Stimulated activated CD4-positive, alpha-beta T cell treated with anti-CD3 and anti-CD28 coated beads, Interleukin-1b, Interleukin-23, amount 100 ng/mL, for 48 hours (primary cell): Measurements from ENCODE around the gene HUS1.
"Not testable (repeated sequence)": the region's sequence is repeated elsewhere in the genome, so short reads cannot be mapped to it uniquely, and the experiment has no call there.

Source experiments
- DNase-seq: peaks from one replicate; pipeline ENCODE4 v3.0.0-alpha.2; 2020

Gene HUS1

DNA sequence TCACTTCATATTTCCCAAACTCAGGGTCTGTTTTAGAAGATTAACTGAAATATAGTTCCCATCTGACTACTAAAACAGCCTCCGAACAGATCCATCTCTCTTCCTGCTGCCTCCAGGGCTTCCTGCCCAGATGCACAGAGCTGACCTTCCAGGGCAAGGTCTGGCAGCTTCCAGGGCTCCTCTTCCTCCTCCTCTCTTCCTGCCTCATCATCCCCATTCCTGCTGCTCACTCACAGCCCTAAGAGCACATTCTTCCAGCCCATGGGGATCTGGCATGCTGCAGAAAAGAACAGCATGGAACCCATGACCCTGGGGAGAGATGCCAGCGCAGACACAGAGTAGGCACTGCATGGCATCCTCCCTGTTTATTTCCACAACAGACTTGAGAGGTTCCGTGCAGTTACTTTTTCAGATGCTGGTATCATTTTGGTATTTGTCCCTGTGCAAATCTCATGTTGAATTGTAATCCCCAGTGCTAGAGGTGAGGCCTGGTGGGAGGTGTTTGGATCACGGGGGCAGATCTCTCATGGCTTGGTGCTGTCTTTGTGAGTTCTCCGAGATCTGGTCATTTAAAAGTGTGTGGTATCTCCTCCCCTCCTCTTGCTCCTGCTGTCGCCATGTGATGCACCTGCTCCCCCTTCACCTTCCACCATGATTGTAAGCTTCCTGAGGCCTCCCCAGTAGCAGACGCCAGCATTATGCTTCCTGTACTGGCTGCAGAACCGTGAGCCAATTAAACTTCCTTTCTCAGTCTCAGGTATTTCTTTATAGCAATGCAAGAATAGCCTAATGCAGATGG is 35.5 kb downstream of the HUS1 start:
- DNase-seq = no peak

DNA sequence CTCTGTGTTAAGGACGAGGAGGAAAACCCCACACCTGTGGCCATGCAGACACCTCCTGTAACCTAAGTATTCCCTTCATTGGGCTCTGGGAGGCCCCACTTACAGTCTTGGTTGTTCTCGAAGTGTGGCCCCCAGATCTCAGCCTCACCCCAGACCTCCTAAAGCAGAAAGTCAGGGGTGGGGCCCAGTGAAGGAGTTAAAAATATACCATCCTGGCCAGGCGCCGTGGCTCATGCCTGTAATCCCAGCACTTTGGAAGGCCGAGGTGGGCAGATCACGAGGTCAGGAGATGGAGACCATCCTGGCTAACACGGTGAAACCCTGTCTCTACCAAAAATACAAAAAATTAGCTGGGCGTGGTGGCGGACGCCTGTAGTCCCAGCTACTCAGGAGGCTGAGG is 36.8 kb downstream of the HUS1 start:
- DNase-seq = not testable (repeated sequence)

DNA sequence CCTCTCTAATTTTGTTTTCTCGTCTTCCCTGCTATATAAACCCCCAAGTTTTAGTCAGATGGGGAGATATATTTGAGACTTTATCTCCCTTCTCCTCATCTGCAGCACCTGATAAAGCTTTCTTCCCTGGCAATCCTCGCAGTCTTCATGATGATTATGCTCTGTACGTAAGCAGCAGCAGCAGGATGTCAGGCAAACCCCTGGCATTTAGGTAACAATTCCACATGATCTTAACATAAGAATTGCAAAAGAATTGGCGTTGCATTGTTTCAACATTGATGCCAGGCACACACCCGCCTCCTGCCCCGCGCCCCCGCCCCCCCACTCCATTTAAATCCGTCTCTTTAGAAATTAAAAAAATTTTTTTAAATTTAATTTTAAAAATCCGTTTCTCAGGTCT is 37.3 kb downstream of the HUS1 start:
- no peak for DNase-seq

DNA sequence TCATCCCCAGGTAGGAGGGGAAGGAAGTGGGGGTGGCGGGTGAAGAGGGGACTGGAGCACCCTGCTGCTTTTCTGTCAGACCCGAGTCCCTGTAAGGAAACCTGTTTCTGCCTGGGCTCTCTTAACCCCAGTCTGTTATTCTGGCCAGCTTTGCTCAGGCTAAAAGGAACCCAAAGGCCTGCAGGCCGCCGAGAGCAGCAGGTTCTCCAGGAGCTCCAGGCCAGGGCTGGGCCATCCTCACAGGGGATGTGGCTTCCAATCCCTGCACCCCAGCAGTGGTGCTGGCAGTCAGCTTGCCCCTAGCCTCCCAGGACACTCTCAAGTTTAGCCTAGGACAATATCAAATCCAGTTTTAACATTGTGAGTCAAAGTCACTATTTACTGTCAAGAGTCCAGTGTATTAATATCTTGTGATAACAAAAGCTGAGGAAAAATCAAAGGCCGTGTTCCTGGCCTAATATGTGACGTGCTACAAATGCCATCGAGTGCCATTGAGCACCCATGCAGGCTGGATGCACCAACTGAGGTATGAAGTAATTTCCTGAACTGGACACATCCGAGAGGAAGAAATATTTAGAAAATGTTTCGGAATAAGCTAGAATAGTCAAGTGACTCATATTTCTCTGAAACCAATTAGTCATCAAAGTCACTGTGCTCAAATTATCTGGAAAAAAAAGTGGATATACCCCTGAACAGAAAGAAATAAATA is 38.1 kb downstream of the HUS1 start:
- DNase-seq = no peak

DNA sequence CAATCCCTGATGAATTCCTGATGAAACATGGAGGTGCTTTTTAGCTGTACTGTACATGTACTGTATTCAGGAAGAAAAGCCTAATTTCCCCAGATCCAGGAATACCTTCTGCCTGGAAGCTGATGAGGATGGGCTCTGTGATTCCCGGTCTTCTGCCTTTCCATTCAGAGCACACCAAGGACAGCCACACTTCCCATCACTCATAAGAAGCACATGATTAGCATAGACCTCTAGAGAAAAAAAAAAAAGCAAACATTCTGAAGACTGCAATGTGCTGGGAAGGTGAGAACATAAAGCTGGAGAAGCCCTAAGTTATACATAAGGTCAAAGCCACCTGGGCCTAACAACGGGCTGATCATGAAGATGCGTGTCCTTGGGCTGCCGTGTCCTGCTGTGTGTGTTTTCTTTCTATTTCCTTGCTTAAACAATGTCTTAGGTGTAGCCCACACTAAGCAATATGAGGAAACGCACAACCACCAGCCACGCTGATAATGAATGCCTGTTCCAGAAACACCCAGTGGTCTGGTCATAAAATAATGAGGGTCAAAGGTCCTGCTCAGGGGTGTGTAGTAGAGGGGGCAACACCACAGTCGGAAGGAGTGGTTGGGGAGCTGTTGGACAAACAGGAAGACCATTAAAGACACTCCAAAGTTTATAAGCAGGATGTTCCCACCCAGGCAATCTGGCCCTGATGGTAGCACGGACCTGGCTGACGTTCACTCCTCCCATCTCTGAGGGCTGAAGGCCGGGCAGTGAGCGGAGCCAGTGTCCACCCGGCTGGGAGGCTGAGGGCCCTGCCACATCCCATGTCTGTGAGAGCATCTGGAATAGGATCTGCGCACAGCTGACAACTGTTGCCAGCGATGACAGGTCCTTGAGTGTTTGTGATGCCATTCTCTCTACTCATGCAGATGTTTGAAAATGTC is 39.1 kb downstream of the HUS1 start:
- DNase-seq = no peak

DNA sequence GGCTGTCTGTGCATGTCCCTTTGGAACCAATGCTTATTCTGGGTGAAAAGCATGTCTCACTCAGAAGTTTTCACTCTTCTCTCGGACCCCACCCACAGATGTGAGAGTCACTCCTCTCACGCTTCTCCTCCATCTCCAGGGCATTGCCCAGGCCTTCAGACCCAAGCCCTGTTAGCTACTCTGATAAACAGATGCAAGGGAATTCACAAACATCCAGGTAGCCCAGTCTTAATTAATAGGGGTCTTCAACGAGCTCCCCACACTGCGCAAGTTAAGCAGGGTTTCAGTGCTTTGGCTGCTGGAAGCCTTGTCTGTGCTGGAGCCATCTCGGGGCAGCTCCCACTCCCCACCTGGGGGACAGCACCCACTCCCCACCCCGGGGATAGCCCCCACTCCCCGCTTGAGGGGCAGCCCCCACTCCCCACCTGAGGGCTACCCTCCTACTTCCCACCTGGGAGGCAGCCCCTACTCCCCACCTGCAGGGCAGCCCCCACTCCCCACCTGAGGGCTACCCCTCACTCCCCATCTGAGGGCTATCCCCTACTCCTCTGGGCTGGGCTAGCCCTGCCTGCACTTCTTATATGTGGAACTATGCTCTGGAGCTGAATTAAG is 39.9 kb downstream of the HUS1 start:
- no peak for DNase-seq

DNA sequence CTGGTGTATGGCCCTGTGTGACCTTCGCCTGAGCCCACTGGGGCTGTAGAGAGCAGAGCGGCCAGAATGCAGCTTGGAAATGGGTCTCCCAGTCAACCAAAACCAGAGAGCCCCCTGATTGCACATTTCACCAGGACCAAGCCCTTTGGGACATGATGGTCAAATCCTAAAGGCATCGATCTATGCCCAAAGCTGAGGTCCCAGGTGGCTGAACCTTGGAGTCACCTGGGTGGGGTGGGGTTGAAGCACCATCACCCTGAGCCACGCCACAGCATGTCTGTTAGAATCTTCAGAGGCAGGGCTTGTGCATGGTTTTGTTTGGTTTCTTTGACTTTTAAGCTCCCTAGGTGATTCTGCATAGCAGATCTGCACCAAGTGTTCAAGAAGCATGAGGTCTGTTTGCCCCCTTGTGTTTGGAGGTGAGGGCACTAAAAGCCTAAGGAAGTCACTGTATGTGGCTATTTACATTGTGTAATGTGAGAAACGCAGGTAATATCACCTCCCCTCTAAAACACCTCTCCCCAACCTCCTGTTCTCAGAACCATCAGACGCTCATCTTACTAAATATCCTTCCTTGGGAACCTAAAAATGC is 40.7 kb downstream of the HUS1 start:
- DNase-seq = no peak

DNA sequence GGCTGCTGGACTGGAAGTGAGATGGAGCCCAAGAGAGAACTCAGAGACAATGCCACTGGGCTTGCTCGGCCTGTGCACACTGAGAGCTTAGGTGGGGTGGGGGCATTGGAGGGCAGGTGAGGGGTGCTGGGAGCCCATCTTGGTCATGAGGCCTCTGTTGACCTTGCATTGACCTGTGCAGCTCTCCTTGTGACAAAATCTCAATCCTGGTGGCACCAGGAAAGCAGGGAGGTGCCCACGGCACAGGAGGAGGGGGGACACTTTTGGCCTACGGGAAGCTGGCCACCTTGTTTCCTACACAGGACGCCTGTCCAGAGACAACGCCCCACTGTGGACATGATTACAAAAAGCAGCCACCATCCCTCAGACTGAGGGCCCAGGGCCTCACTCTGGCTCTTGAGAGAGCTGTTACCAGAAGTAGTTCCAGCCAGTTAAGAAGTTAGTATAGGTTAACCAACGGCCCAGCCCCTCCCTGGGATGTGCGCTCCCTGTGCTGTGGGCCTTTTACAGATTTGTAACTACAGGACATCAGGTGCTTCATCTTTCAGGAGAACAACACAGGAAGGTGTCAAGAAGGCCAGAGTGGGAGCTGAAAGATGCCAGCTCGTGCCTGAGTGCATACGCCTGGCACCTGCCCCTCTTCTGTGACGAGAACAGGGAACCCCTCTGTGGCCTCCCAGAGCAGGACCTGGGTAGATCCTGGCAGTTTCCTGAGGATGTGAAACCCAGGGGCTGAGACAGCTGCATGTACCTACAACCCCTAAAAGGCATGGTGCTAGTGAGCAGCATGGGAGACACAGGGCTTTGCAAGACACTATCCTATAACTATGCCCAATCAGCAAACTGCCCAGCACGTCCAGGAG is 41.5 kb downstream of the HUS1 start:
- DNase-seq = no peak

DNA sequence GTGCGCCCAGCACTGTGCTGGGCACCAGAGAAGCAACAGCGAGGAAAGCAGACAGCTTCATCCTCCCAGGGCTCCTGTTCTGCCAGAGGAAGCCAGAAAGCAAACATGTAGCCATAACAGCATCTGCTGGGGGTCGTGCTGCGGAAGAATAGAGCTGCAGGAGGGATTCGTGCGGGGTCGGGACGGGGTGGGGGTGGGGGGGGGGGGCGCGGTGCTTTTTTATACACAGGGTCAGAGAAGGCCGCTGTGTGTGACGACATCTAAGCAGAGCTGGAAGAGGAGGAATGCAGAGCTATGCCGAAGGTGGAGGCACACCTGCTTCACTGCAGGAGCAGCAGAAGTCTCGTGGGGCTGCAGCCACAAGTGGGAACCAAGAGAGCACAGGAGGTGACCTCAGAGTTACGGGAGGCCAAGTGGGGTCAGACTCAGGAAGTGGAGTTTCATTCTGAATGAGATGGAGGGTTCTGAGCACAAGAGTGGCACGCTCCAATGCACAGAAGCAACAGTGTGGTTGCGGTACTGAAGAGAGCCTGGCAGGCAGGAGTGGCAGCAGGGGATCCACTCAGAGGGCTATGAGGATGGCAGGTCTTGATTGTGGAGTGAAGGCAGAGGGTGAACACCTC is 42.2 kb downstream of the HUS1 start:
- peak; percentile 7 for DNase-seq

DNA sequence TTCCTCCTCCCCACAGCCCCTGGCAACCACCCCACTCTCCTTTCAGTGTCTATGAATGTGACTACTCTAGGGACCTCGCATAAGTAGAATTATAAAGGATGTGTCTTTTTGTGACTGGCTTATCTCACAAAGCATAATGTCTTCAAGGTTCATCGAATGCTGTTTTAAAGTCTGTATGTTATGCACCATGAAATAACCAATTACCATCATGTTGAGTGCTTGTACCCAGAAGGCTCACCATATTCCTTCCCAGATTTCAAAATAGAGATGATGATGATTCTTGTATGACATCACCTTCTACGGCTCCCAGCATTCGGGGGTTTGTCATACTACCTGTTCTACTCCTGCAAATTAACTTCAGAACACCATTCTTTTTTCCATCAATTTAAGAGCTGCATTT is 43.1 kb downstream of the HUS1 start:
- DNase-seq = no peak

DNA sequence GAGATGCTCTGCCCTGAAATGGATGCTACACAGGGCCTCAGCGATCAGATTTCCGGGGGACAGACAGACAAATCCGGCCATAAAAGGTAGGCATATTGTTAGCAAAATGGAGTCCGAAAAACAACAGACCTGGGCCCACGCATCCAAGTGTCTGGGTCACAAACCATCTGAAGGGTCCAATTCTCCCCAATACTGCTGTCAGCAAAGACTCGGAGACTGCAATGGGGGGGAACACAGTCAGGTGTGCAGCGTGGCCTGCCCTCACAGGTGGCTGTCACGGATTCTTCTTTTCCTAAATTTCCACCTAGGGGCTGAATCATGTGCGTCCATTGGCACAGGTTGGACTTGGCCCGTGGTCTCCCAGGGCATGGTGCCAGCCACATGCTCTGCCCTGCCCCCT is 44.1 kb downstream of the HUS1 start:
- no peak for DNase-seq

DNA sequence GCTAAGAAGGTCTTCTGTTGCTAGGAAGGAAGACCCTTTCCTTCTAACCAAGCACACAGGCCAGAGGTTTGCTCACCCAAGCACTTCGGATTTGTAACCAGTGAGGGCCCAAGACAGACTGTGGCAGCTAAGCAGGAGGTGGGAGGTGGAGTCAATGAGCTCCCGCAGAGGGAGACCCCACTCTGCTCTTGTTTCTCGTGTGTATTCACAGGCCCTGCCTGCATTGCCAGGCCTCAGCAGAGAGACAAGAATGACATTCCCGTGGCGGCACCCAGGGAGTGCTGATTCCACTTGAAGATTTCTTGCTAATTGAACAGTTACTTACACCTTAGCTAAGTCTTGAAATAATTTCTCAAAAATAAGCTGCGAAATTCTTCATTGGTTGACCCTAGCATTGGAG is 44.6 kb downstream of the HUS1 start:
- DNase-seq = no peak

DNA sequence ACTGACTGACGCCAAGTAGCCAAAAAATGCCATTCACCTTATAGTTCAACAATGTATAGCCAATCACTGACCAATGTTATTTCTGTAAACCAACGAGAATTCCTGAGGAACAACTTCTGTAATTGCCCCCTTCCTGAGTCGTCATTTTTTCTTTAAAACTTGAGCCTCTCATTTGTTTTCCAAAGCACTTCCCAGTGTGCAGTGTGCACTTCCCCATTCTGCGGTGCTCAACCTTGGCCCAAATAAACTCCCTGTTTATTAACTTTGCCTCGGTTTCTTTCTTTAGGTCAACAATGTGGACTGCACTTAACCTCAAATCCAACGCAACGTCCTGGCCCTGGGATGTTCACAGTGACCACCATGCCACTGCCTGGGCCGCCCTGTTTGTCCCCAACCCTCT is 46.2 kb downstream of the HUS1 start:
- no peak for DNase-seq

DNA sequence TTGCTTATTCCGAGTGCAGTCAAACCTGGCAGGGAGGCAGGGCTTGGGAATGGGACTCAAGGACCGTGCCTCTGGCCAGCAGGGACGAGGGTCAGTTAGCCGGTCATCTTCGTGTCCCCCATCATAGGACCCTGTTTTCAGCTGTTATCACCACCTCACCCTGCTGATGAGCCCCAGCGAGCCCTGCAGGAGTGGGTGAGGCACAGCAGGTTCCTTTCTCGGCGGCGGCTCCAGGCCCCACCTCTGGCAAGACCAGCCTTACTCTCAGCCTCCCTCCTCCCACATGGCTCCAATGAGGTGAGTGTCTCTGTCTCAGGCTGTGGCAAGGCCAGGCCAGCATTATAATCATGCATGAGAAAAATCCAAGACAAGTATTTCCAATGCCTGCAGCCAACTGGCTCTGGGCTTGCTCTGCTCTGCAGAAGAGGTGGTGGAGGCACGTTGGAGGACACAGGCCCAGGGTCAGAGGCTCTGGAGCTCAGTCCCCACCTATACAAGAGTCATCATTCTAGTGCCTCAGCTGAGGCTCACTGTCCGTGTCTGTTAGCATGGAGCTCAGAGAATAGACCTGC is 46.9 kb downstream of the HUS1 start:
- DNase-seq = no peak

DNA sequence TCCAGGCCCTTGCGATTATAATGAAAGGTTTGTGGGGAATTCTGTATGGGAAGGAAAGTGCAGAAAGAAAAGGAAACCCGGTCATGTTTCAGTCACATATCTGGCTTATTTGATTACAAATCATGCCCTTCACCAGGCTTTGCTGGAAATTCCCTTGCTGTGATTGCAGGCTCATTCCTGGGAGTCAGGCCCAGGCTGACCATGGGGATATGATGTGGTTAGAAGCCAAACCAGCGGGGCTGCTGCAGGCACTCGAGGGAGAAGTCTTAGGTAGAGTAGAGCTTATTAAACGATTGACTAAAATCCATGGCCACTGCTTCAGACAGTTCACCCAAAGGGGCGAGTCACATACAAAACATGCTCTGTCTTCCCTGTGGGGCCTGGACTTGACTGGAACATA is 47.4 kb downstream of the HUS1 start:
- DNase-seq = no peak

DNA sequence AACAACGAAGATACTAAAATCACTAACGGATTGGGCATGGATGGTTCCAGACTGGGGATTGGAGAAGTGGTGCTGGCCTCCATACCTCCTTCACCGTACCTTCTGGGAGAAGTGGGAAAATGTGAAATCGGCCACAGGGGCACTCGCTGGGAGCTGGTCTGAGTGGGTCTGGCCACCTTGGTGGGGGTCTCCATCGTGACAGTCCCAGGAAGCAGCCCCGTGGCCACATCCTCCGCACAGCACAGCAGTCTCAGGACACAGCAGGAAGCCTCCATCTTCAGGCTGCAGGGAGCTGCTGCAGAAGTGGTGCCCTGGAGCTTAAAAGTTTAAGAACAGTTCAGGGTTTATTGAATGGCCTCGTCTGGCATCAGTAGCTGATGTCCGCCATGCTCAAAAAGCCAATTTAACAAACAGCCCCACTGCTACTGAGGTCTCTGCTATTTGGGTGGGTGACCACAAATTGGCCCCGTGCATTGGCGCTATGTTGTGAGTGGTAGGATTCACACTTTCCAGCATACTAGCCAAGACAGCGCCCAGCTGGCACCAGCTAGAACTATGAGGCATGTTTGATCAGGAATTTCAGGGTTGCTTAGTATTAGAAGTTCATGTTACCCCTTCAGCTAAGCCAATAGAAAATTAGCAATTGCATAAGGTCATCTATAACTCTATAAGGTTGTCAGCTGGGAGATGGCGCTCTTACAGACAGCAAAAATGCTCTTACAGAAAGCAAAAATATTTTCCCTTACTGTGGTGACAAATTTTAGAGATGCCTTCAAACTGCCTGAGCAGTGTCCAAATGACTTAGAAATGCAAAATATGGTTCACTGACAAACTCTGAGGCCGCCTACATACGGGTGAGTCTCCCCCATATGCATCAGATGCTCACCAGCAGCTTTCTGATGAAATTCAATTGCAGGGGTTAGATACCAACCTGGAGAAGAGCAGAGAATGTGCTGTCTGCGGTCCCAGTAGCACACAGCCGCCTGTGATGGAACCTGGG is 48.1 kb downstream of the HUS1 start:
- no peak for DNase-seq

DNA sequence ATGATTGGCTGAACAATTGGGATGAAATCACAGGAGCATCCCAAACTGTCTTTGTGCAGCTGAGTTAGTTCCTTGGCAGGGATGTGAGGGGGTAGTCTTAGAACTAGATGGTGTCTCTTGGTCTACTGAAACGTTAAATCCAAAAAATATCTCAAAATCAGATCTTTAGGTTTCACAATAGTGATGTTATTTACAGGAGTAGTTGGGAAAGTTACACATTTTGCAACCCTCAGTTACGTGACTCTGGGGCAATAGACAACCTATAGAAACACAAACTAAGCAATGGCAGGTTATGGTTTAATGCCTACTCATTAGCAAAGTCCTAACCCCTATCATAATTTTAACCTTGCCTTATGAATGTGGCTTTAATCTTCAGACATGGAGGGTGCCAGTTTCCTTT is 55.1 kb downstream of the HUS1 start:
- DNase-seq = no peak

DNA sequence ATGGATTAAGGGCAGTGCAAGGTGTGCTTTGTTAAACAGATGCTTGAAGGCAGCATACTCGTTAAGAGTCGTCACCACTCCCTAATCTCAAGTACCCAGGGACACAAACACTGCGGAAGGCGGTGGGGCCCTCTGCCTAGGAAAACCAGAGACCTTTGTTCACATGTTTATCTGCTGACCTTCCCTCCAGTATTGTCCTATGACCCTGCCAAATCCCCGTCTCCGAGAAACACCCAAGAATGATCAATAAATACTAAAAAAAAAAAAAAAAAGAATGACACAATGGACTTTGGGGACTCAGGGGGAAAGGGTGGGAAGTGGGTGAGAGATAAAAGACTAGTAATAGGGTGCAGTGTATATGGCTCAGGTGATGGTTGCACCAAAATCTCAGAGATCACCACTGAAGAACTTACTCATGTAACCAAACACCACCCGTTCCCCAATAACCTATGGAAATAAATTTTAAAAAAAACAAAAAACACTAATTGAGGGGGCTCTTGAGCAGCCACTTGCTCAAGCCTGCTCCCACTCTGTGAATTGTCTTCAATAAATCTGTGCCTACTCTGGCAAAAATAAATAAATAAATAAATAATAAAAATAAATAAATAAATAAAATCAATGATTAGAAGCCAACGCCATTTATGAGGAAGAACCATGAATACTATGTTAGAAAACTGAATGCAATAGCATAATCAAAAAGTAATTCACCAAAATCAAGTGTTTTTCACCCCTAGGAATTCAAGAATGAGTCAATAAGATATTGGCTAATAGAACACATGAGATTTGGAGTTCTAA is 56.1 kb downstream of the HUS1 start:
- not testable (repeated sequence) for DNase-seq

DNA sequence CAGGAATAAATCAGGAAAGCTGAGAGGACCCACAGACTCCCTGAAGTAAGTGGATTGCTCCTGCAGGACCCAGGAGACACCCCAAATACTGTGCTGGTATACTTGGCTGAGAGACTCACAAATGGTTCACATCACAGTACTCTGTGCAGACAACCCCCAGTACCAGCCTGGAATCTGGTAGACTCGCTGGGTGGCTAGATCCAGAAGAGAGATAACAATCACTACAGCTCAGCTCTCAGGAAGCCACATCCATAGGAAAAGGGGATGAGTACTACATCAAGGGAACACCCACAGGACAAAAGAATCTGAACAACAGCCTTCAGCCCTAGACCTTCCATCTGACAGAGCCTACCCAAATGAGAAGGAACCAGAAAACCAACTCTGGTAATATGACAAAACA is 62.9 kb downstream of the HUS1 start:
- DNase-seq = not testable (repeated sequence)
